Mesodermal cell (in vitro differentiated cells): ENCODE data around the gene KY.

Experiments used
- H3K27ac ChIP-seq: 2 replicates; pipeline ENCODE4 v1.7.0; 2013; ENCODE audit warnings: mild to moderate bottlenecking, low read depth, low read length, moderate library complexity; ENCODE audit not compliant: severe bottlenecking
- H3K36me3 ChIP-seq: 2 replicates; pipeline ENCODE4 v1.7.1; 2013; ENCODE audit warnings: mild to moderate bottlenecking, low read length, moderate library complexity; ENCODE audit not compliant: control insufficient read depth, insufficient read depth
- H3K4me1 ChIP-seq: one replicate; pipeline ENCODE4 v1.7.1; 2013; ENCODE audit warnings: mild to moderate bottlenecking, low read length; ENCODE audit not compliant: insufficient read depth, control insufficient read depth, poor library complexity, severe bottlenecking
- H3K4me3 ChIP-seq: 2 replicates; pipeline ENCODE4 v1.7.0; 2013; ENCODE audit warnings: low read length, control low read depth, mild to moderate bottlenecking; ENCODE audit not compliant: insufficient read depth, poor library complexity, severe bottlenecking; ENCODE audit errors: extremely low read depth
- H3K9me3 ChIP-seq: 2 replicates; pipeline ENCODE4 v1.7.1; 2013; ENCODE audit warnings: mild to moderate bottlenecking, low read length, moderate library complexity; ENCODE audit not compliant: control insufficient read depth
- WGBS, 2 experiments: methylation state at CpG; one replicate each; pipeline ENCODE4 v1.1.5; 2013; ENCODE audit warnings: missing lambda C conversion rate in 2 of 2; ENCODE audit not compliant: insufficient coverage in 2 of 2; 5-methylcytosine and 5-hydroxymethylcytosine counted together

Gene KY

GRCh38 chr3:134568790-134569189 is 82.0 kb downstream of the KY start:
- no peaks in the 10 kb centered on the region for H3K4me1 ChIP-seq
- H3K9me3 ChIP-seq: peaks cover 11% of the 10 kb centered on the region
- WGBS, 2 experiments: 69% methylated on average over 4 to 6 of the region's 6 CpGs
- no peak overlapping the region for H3K27ac ChIP-seq
- H3K36me3 ChIP-seq: no peaks in the 10 kb centered on the region
- H3K4me3 ChIP-seq: no peak overlapping the region

DNA sequence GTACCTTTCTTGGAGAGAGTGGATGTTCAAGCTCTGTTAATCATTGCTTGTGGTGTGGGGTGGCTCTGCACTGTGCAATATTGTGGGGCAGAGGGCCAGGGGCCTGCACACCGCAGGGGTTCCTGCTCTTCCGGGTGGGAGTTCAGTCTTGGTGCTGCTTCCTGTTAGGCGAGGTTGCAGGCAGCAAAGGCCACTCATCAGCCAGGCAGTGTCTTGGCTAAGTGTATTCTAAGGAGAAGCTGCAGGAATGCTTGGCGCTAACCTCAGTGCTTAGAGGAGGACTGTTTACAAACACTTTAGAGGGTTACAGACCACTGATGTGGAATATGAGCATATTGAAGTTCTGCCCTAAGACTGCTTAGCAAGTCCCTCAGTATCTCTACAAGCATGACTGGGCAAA is 83.2 kb downstream of the KY start:
- H3K4me3 ChIP-seq: no peak overlapping the region
- no peaks in the 10 kb centered on the region for H3K36me3 ChIP-seq
- peaks cover 11% of the 10 kb centered on the region for H3K9me3 ChIP-seq
- no peaks in the 10 kb centered on the region for H3K4me1 ChIP-seq
- no peak overlapping the region for H3K27ac ChIP-seq
- WGBS, 2 experiments: 84 to 88% methylated on average over 3 to 4 of the region's 4 CpGs

- Histone ChIP-seq H3K9me3 (peaks cover 11% of the 10 kb centered on the region), H3K36me3 (peaks cover under 1% of the 10 kb centered on the region), H3K27ac (no peak overlapping the region), H3K4me3 (no peak overlapping the region), H3K4me1 (no peaks in the 10 kb centered on the region)
- 88 to 100% methylated on average over 1 of the region's 2 CpGs for WGBS, 2 experiments
Observed at GRCh38 chr3:134564991-134565390, 85.8 kb downstream of the KY start.

GRCh38 chr3:134563601-134564000 is 87.2 kb downstream of the KY start:
- Histone ChIP-seq H3K36me3 (peaks cover 6% of the 10 kb centered on the region), H3K27ac (no peak overlapping the region), H3K4me1 (no peaks in the 10 kb centered on the region), H3K9me3 (peaks cover 5% of the 10 kb centered on the region), H3K4me3 (no peak overlapping the region)
- 90 to 95% methylated on average over 6 of the region's 6 CpGs for WGBS, 2 experiments

DNA sequence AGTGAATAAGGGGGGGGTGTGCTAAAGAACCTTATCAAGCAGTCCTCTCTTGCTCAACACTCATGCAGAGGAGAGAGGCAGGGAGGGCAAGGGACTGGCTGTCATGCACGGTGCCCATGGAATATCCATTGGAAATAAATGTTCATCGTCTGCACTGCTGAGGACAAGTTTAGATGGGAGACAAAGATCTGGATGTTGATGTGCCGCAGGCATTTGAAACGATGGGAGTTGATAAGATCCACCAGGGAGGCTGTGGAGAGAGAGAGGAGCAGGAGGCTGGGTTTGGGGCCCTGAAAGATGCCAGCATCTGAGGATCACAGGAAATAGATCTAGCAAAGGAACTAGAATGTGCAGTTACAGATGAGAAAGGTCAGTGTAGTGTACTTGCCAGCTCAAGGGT is 88.8 kb downstream of the KY start:
- no peak overlapping the region for H3K4me3 ChIP-seq
- H3K36me3 ChIP-seq: peaks cover 6% of the 10 kb centered on the region
- WGBS, 2 experiments: 97 to 99% methylated on average over 3 to 4 of the region's 4 CpGs
- H3K4me1 ChIP-seq: no peaks in the 10 kb centered on the region
- H3K27ac ChIP-seq: no peak overlapping the region
- no peaks in the 10 kb centered on the region for H3K9me3 ChIP-seq

DNA sequence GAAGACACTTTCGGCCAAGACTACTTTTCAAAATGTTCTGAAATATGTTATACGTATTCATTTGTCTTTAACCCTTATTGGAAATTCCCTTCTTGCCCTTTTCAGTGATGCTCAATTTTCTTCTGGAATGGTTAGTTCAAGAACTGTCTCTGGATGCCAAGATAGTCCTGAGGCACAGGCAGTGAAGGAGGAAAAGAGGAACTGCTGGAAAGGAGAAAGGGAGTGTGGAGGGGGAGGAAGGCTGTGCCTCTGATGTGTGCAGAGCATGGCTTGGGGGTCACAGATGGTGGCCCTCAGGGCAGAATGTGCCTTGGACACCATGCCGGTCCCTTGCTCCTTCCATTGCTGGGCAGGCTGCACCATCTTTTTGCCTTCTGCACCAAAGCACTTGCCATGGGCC is 91.2 kb downstream of the KY start:
- WGBS, 2 experiments: 86 to 100% methylated on average over 1 to 3 of the region's 3 CpGs

More for the DNA sequence above, 91.2 kb downstream of the KY start:
- no peaks in the 10 kb centered on the region for H3K4me1 ChIP-seq
- H3K27ac ChIP-seq: no peak overlapping the region
- H3K9me3 ChIP-seq: no peaks in the 10 kb centered on the region
- H3K36me3 ChIP-seq: peaks cover 10% of the 10 kb centered on the region
- H3K4me3 ChIP-seq: no peak overlapping the region
